ENCODE measurements around the gene ITPR2.
A peak's percentile ranks its signal among the peaks of the same experiment; 100 is the strongest.

The ITPR2 gene

GRCh38 chr12:26372866-26373265, 460.1 kb downstream of the ITPR2 start:
- DNase-seq (ENCODE audit: insufficient read length, low spot score) (no peak), FAIRE-seq (no peak)
- no peak for TF ChIP-seq POLR2A (IDR thresholded peaks at IDR 0.05; ENCODE audit: low read depth, low read length)

GRCh38 chr12:26370098-26370497, 462.9 kb downstream of the ITPR2 start:
- DNase-seq (ENCODE audit: insufficient read length, low spot score) (no peak), FAIRE-seq (no peak)
- no peak for TF ChIP-seq POLR2A (IDR thresholded peaks at IDR 0.05; ENCODE audit: low read depth, low read length)

- peak; percentile 99 for FAIRE-seq
- no peak for TF ChIP-seq POLR2A (IDR thresholded peaks at IDR 0.05; ENCODE audit: low read depth, low read length)
- DNase-seq (ENCODE audit: insufficient read length, low spot score), result peak; percentile 66
These were observed 463.4 kb downstream of the ITPR2 start for GRCh38 chr12:26369588-26369987.

GRCh38 chr12:26367991-26368730, 464.8 kb downstream of the ITPR2 start:
- no peak for FAIRE-seq

GRCh38 chr12:26361964-26362363, 471.0 kb downstream of the ITPR2 start:
- no peak for TF ChIP-seq POLR2A (IDR thresholded peaks at IDR 0.05; ENCODE audit: low read depth, low read length)
- no peak for FAIRE-seq
- no peak for DNase-seq (ENCODE audit: insufficient read length, low spot score)

More at GRCh38 chr12:26367991-26368730, 464.8 kb downstream of the ITPR2 start:
- no peak for TF ChIP-seq POLR2A (IDR thresholded peaks at IDR 0.05; ENCODE audit: low read depth, low read length)
- DNase-seq (ENCODE audit: insufficient read length, low spot score), result no peak

GRCh38 chr12:26360062-26360461, 472.9 kb downstream of the ITPR2 start:
- TF ChIP-seq POLR2A (IDR thresholded peaks at IDR 0.05; ENCODE audit: low read depth, low read length), result no peak
- FAIRE-seq, result no peak
- DNase-seq (ENCODE audit: insufficient read length, low spot score), result no peak

- FAIRE-seq (no peak), DNase-seq (ENCODE audit: insufficient read length, low spot score) (no peak)
- no peak for TF ChIP-seq POLR2A (IDR thresholded peaks at IDR 0.05; ENCODE audit: low read depth, low read length)
These were observed 473.4 kb downstream of the ITPR2 start for GRCh38 chr12:26359576-26359975.

GRCh38 chr12:26358651-26359050, 474.3 kb downstream of the ITPR2 start:
- DNase-seq (ENCODE audit: insufficient read length, low spot score), result no peak
- TF ChIP-seq POLR2A (IDR thresholded peaks at IDR 0.05; ENCODE audit: low read depth, low read length), result no peak
- no peak for FAIRE-seq

- FAIRE-seq (no peak), DNase-seq (ENCODE audit: insufficient read length, low spot score) (no peak)
- TF ChIP-seq POLR2A (IDR thresholded peaks at IDR 0.05; ENCODE audit: low read depth, low read length), result no peak
These were observed 485.7 kb downstream of the ITPR2 start for GRCh38 chr12:26347300-26347699.

- FAIRE-seq, result no peak
- DNase-seq (ENCODE audit: insufficient read length, low spot score), result no peak
- TF ChIP-seq POLR2A (IDR thresholded peaks at IDR 0.05; ENCODE audit: low read depth, low read length), result no peak
These were observed 486.3 kb downstream of the ITPR2 start for GRCh38 chr12:26346736-26347135.

- FAIRE-seq, result no peak
- DNase-seq (ENCODE audit: insufficient read length, low spot score), result no peak
- no peak for TF ChIP-seq POLR2A (IDR thresholded peaks at IDR 0.05; ENCODE audit: low read depth, low read length)
These were observed 487.5 kb downstream of the ITPR2 start for GRCh38 chr12:26345471-26346003.

- DNase-seq (ENCODE audit: insufficient read length, low spot score), result no peak
- no peak for TF ChIP-seq POLR2A (IDR thresholded peaks at IDR 0.05; ENCODE audit: low read depth, low read length)
- FAIRE-seq, result no peak
These were observed 491.5 kb downstream of the ITPR2 start for GRCh38 chr12:26341491-26341890.

- DNase-seq (ENCODE audit: insufficient read length, low spot score), result no peak
- FAIRE-seq, result no peak
- TF ChIP-seq POLR2A (IDR thresholded peaks at IDR 0.05; ENCODE audit: low read depth, low read length), result no peak
These were observed 492.3 kb downstream of the ITPR2 start for GRCh38 chr12:26340649-26341048.

- DNase-seq (ENCODE audit: insufficient read length, low spot score) (no peak), FAIRE-seq (no peak)
- TF ChIP-seq POLR2A (IDR thresholded peaks at IDR 0.05; ENCODE audit: low read depth, low read length), result no peak
These were observed 493.0 kb downstream of the ITPR2 start for GRCh38 chr12:26339976-26340375.
